Thyroid gland (tissue), 4 donors: ENCODE measurements around the gene ESR1.
"Not testable (repeated sequence)": the region's sequence is repeated elsewhere in the genome, so short reads cannot be mapped to it uniquely, and the experiment has no call there.

ENCODE experiments used
- POLR2A ChIP-seq, 2 donors: fragments of 450-650 bp; IDR thresholded peaks; one replicate each; pipeline ENCODE4 v1.6.1; 2017; ENCODE audit warnings: antibody characterized with exemption in 2 of 2, mild to moderate bottlenecking in 2 of 2, moderate library complexity in 1 of 2
- TF ChIP-seq, protein P1 (sequence below), 6 experiments: fragments of 200-600 bp in 3 of 6; fragments of 450-650 bp in 3 of 6; sonication (generic) in 3 of 6; IDR thresholded peaks; one replicate each; pipeline ENCODE4 v1.5.1; 2016 to 2019; ENCODE audit warnings: antibody characterized with exemption in 6 of 6, mild to moderate bottlenecking in 2 of 6, inconsistent platforms in 1 of 6, moderate library complexity in 1 of 6

DNA sequence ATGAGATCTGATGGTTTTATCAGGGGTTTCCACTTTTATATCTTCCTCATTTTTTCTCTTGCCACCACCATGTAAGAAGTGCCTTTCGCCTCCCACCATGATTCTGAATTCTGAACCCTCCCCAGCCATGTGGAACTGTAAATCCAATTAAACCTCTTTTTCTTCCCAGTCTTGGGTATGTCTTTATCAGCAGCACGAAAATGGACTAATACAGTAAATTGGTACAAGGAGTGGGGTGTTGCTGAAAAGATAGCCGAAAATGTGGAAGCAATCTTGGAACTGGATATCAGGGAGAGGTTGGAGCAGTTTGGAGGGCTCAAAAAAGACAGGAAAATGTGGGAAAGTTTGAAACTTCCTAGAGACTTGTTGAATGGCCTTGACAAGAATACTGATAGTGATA lies 268.8 kb downstream of the ESR1 start:
- TF ChIP-seq POLR2A (IDR thresholded peaks at IDR 0.05), result not testable (repeated sequence)
- TF ChIP-seq, protein P1, sequence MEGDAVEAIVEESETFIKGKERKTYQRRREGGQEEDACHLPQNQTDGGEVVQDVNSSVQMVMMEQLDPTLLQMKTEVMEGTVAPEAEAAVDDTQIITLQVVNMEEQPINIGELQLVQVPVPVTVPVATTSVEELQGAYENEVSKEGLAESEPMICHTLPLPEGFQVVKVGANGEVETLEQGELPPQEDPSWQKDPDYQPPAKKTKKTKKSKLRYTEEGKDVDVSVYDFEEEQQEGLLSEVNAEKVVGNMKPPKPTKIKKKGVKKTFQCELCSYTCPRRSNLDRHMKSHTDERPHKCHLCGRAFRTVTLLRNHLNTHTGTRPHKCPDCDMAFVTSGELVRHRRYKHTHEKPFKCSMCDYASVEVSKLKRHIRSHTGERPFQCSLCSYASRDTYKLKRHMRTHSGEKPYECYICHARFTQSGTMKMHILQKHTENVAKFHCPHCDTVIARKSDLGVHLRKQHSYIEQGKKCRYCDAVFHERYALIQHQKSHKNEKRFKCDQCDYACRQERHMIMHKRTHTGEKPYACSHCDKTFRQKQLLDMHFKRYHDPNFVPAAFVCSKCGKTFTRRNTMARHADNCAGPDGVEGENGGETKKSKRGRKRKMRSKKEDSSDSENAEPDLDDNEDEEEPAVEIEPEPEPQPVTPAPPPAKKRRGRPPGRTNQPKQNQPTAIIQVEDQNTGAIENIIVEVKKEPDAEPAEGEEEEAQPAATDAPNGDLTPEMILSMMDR (IDR thresholded peaks at IDR 0.05), result not testable (repeated sequence)
